Measurements from ENCODE around the gene RHNO1.

Gene RHNO1

DNA sequence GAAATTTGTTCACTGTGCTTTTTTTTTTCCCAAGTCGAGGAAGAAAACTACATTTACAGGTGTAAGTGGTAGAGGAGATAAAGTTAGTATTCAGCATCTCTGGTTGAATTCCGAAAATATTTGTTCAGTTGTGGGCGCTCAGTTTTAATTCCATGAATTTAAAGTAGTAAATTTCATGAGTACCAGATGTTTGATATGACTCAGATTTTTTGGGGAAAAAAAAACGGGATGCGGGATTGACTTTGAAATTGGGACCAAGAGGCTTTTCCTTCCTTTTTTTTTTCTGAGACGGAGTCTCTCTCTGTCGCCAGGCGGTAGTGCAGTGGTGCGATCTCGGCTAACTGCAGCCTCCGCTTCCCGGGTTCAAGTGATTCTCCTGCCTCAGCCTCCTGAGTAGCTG lies 15.2 kb downstream of the RHNO1 start:
- H3K4me3 ChIP-seq (ENCODE audit: low read depth, low read length) = peak overlapping the region; percentile 93

DNA sequence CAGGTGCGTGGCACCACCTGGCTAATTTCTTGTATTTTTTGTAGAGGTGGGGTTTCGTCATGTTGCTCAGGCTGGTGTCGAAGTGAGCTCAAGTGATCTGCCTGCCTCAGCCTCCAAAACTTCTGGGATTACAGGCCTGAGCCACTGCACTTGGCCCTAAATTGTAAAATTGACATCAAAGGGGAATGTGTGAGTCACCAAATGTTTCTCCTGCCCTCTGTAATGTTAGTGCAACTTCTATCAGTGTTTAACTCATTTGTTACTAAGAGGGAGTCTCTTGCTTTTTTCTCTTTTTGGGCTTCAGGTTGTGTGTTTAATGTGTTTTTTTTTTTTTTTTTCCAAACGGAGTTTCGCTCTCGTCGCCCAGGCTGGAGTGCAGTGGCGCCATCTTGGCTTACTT lies 16.0 kb downstream of the RHNO1 start:
- peak overlapping the region; percentile 17; the same call in 1 of the 2 replicates for H3K4me3 ChIP-seq (ENCODE audit: low read depth, low read length)
- TF ChIP-seq, protein P1, sequence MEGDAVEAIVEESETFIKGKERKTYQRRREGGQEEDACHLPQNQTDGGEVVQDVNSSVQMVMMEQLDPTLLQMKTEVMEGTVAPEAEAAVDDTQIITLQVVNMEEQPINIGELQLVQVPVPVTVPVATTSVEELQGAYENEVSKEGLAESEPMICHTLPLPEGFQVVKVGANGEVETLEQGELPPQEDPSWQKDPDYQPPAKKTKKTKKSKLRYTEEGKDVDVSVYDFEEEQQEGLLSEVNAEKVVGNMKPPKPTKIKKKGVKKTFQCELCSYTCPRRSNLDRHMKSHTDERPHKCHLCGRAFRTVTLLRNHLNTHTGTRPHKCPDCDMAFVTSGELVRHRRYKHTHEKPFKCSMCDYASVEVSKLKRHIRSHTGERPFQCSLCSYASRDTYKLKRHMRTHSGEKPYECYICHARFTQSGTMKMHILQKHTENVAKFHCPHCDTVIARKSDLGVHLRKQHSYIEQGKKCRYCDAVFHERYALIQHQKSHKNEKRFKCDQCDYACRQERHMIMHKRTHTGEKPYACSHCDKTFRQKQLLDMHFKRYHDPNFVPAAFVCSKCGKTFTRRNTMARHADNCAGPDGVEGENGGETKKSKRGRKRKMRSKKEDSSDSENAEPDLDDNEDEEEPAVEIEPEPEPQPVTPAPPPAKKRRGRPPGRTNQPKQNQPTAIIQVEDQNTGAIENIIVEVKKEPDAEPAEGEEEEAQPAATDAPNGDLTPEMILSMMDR (IDR thresholded peaks at IDR 0.05; ENCODE audit: low read depth, low read length) = no peak

More for the DNA sequence above, 15.2 kb downstream of the RHNO1 start:
- TF ChIP-seq, protein P1 (IDR thresholded peaks at IDR 0.05; ENCODE audit: low read depth, low read length) = no peak

DNA sequence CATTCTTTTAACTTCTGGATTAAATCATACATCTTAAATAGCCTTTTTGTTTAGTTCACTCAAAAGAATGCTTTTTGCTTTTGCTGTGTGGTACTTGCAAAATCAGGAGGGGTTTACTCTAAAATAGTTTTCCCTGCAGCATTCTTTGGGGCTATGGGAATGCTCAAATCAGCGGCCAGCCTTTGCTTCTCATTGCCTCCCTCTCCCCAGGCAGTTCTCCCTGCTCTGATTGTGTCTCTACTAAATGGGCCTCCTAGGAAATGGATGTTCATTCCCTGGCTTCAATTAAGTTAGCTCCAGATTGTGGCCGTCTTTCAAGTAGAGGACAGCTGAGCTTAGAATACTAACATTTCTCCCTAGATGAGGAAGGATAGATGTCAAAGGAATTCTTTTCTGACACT lies 18.0 kb downstream of the RHNO1 start:
- TF ChIP-seq, protein P1 (IDR thresholded peaks at IDR 0.05; ENCODE audit: low read depth, low read length) = no peak

DNA sequence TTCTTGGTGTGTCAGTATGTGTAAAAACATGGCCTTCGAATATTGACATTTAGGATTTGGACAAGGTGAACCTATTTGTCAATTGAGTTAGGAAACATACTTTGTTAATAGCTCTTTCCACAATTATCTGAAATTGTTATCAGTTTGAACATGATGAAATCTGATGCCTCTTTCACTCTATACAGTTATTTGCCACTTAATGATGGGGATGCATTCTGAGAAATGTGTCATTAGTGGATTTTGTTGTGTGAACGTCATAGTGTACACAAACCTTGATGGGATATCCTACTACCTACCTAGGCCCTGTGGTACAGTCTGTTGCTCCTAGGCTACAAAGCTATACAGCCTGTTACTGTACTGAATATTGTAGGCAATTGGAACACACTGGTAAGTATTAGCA lies 18.5 kb downstream of the RHNO1 start:
- TF ChIP-seq, protein P1 (IDR thresholded peaks at IDR 0.05; ENCODE audit: low read depth, low read length) = no peak
- H3K4me3 ChIP-seq (ENCODE audit: low read depth, low read length) = no peak overlapping the region

More for the DNA sequence above, 18.0 kb downstream of the RHNO1 start:
- no peak overlapping the region for H3K4me3 ChIP-seq (ENCODE audit: low read depth, low read length)

DNA sequence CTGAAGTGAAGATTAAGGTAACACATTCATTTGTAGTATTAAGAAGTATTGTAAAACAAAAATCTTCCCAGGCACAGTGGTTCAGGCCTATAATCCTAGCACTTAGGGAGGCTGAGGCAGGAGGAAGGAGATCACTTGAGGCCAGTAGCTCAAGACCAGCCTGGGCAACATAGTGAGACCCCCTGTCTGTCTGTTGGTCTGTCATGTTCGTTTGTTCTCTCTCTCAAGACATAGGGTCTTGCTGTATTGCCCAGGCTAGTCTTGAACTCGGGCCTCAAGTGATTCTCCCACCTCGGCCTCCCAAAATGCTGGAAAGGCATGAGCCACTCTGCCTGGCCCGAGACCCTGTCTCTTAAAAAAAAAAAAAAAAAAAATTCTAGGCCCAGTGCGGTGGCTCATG lies 20.4 kb downstream of the RHNO1 start:
- TF ChIP-seq, protein P1 (IDR thresholded peaks at IDR 0.05; ENCODE audit: low read depth, low read length) = no peak
- no peak overlapping the region for H3K4me3 ChIP-seq (ENCODE audit: low read depth, low read length)

DNA sequence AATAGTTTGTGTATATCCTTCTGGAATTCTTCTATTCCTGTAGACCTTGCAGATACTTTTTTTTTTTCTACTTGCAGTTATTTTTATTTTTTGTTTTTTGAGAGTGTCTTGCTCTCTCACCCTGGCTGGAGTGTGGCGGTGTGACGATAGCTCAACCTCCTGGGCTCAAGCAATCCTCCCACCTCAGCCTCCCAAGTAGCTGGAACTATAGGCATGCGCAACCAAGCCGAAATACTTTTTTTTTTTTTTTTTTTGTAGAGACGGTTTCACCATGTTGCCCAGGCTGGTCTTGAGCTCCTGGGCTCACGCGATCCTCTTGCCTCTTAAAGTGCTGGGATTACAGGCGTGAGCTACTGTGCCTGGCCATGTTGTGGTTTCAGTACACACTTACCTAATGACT lies 23.6 kb downstream of the RHNO1 start:
- TF ChIP-seq, protein P1 (IDR thresholded peaks at IDR 0.05; ENCODE audit: low read depth, low read length) = no peak
- no peak overlapping the region for H3K4me3 ChIP-seq (ENCODE audit: low read depth, low read length)

DNA sequence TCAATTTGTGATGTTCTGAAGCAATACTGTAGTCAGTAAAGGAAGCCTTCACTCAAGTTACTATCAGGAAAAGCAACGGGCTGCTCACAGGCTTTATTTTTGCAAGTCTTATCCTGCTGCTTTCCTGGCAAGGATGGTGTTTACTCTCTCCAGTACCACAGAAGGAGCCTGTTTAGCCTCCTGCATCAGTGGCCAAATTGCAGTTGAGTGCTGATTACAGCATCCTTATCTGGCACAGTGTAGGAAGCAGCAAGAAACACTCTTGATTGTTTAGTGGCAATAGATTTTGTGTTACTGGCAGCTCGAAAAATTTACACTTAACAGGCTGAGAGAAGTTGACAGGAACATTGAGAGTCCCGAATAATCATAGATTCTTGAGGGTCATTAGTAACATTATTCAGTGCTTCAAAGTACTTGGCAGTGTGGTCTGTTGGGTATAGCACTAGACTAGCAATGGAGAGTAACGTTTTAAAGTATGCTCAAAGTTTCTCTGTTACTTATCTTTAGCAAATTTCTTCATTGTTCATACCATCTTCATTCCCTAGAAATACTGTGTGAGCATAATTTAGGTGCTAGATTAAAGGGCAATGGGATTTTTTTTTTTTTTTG lies 25.4 kb downstream of the RHNO1 start:
- TF ChIP-seq, protein P1 (IDR thresholded peaks at IDR 0.05; ENCODE audit: low read depth, low read length) = no peak

More for the DNA sequence above, 25.4 kb downstream of the RHNO1 start:
- H3K4me3 ChIP-seq (ENCODE audit: low read depth, low read length) = no peak overlapping the region
